ENCODE measurements around the gene ABLIM3.
"Not testable (repeated sequence)": the region's sequence is repeated elsewhere in the genome, so short reads cannot be mapped to it uniquely, and the experiment has no call there.

Gene ABLIM3

DNA sequence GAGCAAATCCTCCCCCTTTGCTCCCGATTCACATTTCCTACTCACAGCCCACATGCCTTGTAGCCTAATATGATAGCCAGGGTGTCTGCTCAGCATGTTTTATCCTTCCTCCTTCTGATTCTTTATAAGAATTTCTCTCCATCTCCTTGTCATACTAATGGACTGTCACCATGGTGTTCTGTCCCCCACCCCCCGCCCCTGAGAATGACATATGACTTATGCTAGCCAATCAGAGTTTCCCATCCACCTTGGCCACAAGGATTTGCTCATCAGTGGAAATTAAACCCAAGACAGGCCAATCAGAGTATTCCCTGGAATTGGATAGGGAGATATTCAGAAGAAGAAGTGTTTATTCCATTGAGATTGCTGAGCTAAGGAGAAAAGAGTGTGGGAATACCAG, 16.0 kb downstream of the ABLIM3 start:
- DNase-seq (ENCODE audit: low read depth), result no peak

DNA sequence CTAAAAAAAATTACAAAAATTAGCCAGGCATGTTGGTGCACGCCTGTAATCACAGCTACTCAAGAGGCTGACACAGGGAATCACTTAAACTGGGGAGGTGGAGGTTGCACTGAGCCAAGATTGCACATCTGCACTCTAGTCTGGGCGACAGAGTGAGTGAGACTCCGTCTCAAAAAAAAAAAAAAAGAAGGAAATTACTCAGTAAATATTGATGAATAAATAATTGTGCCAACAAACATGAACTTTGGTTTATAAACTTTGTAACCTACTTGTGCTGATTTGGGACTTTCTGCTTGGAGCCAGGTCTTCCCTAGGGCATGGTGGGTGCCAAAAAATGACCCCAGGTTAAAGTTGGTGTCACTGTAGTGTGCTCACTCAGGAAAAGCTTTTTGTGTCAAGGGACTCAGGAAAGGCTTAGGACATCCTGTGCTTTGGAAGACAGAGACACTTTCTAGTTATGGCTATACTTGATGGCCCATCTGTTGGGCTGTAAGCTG, 19.0 kb downstream of the ABLIM3 start:
- DNase-seq (ENCODE audit: low read depth), result no peak

DNA sequence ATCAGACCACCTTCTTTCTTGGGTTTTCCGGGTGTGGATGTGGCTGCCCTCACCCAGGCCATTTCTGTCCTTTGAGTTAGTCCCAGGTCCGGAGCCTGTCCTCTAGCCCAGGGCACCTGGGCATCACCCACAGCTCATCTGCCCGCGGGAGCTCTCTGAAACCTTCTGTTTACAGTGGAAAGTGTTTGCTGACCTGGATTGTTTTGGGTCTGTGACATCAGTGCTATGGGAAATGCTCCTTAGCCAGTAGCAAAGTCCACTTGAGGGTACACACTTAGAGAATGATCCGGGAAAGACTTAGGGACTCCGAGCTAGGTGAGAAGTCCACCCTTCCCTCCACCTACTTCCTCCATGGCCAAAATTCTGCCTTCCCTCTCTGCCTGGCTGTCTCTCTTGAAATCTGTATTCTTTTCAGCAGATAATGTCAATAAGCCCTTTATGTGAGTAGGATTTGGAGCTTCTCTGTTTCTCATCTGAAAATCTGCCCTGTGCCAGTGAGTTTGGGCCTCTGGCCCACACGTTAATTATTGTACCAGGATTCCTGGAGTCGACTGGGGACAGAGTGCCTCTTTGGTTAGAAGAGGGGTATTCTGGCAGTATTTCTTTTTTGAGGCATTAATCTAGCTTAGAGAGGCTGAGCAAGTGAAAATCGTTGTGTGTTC, 19.9 kb downstream of the ABLIM3 start:
- DNase-seq (ENCODE audit: low read depth), result no peak

DNA sequence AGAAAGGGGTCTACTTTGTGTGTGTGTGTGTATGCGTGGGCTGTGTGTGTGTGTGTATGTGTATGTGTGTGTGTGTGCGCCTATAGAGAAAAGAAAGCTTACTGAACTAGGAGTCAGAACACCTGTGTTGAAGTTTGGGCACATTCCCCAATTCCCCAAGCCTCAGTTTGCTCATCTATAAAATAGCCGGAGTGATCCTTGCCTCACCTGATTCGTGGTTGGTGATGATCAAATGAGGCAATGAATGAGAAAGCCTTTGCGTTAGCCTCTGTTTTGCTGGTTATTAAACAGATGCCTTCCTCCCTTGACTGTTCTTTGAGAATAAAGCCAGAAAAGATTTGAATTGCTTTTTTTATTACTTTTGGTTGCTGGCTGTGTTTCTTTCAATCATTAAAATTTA, 20.6 kb downstream of the ABLIM3 start:
- no peak for DNase-seq (ENCODE audit: low read depth)

DNA sequence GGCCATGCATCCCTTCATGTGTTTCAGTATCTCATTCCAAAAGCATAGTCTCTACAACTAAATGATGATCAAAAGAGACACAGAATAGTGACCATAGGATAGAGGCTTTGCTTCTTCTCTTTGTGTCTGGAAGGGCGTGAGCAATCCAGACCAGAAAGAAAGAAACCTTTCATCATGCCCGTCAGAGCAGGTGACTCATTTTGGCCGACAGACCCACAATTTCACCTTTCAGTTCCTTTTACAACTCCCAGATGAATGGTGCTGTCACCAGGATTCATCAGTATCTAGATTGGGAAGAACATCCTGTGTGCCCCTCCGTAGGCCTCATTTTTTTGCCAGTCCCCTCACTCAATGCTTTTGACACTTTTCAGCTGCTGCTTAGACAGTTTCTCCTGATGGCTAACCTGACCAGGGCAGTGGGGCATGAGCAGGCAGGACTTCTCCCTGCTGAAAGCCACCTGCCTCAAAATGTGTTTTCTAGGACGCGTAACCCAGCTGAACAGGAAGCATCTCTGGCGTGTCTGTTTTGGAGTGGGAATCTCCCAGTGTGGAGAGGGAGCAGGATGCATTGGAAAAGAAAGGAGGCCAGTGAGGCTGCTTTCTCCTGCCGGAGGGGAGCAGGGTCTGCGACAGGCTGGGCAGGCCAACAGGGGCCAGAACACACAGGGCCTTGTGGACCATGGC, 21.2 kb downstream of the ABLIM3 start:
- no peak for DNase-seq (ENCODE audit: low read depth)

DNA sequence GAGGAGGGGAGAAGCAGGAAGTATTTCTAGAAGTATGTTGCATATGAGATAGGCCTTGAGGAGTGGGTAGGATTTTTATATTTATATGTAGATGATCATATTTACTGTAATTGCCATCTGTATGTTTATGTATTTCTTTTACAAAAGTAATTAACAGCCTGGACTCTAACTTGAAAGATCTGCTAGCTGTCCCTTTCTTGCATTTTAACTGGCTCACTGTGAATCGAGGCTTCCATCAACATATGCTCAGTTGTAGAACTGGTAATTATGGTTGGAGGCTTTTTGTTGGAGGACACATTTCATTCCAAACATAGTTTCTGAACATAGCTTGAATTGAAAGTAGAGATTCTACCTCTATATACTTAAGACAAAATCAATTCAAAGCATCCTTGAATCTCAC, 23.4 kb downstream of the ABLIM3 start:
- DNase-seq (ENCODE audit: low read depth), result no peak

DNA sequence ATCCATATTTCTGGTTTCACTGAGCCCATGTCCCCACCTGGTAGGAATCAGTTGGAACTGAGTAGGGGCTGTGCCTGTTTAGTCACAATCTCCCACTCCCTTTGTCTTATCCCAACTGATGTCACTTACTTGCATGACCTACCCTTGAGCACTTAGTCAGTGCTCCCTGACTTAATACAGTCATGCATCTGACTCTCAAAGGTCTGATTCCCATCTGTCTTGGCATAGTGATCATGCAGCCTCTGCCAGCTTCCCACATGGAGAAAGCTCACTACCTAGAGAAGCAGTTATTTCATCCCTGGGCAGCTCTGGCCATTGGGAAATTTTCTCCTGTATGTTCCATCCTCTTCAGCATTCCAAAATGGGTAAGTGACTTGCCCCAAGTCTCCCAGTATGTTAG, 24.8 kb downstream of the ABLIM3 start:
- no peak for DNase-seq (ENCODE audit: low read depth)

DNA sequence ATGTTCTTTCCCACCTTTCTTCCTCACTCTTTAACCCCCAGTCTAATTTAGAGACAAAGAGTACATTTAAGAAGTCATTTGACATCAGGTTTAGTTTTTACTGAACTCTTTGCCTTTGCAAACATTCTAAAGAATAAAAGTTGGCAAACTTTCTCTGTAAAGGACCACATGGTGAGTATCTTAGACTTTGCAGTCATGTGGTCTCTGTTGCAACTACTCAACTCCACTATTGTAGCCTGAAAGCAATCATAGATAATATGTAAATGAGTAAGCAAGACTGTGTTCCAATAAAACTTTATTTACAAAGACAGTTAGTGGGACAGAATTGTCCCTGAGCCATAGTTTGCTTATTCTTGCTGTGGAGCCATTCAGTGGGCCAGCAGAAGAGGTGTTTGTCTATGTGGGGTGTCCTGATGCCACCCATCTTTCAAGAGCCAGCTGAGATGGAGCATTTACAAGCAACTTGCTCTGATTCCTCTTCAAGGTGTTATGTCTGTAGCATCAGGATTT, 25.4 kb downstream of the ABLIM3 start:
- no peak for DNase-seq (ENCODE audit: low read depth)

DNA sequence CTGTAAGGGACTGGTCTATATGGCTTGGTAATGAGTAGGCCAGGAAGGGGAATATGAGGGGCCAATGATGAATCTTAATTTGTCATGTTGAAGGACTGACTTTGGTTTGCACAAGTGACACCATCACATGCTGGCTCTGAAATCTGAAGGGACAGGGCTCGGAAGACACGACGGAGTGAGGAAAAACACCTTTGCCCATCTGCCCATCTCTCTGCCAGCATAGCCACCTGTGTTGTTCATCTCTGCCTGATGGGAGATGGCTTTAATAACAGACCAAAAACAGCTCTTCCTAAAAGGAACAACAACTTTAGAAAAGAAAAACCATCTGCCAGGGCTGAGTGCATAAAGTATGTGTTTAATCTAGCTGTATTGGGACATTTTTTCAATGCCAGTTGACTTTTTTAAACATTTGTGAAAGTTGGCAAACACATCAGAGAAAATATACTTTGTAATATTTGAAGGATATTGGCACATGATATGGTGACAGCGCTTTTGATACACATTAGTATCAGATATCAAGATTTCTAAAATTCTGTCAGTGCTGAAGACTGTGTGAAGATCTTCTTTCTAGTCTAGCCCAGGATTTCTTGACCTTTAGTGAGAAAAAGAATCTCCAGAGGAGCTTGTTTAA, 27.1 kb downstream of the ABLIM3 start:
- DNase-seq (ENCODE audit: low read depth), result no peak

DNA sequence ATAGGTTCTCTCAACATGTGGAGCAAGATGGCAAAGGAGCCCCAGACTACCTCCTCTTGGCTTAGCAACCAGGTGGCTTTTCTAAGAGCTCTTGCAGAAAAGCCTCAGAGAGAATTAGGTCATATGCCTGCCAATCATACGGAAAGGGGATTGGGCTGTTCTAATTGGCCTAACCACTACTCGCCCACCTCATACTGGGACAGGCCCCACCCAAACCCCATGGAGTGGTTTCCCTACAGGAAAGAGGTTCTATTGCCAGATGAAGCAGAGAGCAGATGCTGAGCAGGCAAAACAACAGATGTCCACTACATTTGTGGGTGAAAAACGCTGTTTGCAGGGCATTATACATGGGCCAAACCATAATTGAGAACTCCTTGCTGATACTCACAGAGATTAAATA, 29.0 kb downstream of the ABLIM3 start:
- DNase-seq (ENCODE audit: low read depth), result no peak

DNA sequence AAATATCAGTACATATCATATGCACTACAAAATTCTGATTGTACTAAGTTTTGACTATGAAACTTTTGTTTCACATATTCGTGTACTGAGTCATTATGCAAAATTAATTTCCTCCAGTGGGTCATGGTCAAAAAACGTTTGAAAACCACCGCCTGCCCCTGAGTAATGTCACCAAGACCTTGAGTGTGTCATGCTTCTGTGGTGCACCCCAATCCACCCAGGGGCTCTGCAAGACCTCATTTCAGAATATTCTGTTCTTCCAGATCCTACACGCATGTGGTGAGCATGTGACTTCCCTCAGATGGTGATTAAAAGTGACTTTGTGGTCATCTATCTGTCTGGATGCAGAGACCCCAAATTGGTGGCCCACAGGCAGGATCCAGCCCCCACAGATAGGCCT, 31.0 kb downstream of the ABLIM3 start:
- no peak for DNase-seq (ENCODE audit: low read depth)

DNA sequence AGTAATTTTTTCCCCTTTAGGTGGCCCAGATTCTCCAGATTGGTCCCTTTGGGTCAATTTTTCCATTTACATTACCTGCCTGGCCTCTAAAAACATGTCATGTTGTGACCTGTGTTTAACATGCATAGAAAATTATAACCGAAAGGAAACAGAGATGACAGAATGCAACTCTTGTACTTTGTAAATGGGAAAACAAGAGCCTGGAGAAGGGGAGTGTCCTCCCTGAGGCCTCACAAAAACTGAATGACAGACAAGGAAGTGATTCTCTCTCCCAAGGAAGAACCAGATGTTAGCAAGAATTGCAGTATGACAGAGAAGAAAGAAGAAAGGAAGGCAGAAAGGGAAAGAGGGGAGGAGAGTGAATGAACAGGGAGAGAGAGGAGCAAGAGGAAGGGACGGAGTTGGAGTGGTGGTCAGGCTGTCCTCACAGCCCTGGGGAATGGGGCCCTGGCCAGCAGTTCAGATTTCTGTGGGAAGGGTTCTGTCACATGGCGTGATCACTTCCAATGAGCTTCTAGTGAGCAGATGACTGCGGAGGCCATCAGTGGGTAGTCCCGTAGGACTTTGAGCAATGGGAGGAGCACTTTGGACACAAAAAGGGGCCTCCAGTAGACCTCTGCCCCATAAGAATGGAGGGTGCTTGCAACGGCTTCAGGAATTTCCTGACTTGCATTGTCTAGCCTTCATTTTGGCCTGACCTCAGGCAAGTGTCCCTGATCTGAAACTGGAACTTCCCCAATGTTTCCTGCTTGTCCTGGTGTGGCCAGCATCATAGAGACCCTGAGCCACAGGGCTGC, 31.6 kb downstream of the ABLIM3 start:
- DNase-seq (ENCODE audit: low read depth), result no peak

DNA sequence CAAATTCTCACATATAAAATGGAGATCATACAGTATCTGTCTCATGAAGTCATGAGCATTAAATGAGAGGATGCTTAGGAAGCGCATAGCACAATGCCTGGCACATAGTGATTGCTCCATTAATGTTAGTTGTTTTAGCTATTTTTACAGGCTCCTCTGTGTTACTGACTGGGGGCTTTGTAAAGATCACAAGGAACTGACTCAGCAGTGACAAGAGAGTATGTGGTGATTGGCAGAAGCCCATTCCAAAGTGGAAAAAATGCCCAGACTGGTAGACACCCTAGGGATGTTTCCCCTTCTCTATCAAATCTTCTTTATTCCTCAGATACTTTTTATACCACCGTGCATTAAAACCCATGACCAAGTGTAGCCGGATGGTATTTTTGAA, 33.5 kb downstream of the ABLIM3 start:
- no peak for DNase-seq (ENCODE audit: low read depth)

DNA sequence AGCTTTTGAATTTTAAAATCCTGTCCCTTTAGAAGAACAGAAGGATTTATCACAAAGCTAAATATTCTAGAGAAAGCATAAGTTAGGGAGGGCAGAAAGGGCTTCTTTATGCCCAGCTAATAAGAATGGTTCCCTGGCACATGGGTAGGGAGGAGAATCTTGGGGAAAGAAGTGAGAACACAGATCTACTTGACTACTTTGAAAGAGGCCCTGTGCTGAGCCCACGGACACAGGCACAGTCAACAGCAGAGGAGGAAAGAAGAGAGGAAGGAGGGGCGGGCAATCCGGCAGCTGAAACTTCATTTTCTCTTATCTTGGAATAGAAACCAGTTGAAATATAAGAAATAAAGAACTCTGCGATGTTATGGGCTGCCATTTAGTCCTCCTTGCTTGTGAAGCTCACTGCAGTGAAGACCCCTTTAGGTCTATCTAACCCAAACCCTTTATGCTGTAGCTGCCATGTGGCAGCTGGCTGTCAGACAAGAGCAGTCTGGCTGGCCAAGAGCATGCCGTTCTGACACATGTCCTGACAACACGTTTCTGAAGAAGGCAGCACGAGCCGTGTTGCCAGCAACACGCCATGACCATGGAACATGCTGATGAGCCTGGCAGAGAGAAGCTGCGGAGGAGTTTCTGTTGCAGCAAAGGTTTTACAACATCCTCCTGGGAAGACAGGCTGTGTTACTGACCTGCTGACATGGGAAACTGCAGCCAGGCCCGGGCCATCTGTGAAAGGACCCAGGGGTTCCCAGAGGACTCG, 34.2 kb downstream of the ABLIM3 start:
- DNase-seq (ENCODE audit: low read depth), result no peak

DNA sequence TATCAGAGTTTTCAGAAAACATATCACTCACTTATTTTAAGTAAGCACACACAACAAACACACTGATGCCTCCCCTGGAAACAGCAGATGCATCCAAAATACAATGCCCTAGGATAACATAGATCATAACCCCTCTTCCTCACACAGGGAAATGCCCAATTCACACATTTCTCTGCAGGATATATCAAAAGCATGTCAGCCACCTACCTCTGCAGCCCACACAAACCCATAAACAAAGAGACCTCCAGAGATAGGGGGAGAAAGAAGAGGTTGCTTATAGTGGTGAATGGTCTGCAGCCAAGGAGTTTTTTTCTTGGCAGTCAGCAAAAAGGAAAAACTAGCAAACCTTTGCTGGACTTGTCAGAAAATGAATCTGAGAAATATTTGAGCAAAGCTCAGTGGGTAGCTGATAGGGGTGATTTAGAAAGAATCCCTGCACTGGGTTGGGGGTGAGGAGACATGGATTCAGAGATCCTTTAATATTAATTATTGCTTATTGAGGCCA, 36.1 kb downstream of the ABLIM3 start:
- no peak for DNase-seq (ENCODE audit: low read depth)

DNA sequence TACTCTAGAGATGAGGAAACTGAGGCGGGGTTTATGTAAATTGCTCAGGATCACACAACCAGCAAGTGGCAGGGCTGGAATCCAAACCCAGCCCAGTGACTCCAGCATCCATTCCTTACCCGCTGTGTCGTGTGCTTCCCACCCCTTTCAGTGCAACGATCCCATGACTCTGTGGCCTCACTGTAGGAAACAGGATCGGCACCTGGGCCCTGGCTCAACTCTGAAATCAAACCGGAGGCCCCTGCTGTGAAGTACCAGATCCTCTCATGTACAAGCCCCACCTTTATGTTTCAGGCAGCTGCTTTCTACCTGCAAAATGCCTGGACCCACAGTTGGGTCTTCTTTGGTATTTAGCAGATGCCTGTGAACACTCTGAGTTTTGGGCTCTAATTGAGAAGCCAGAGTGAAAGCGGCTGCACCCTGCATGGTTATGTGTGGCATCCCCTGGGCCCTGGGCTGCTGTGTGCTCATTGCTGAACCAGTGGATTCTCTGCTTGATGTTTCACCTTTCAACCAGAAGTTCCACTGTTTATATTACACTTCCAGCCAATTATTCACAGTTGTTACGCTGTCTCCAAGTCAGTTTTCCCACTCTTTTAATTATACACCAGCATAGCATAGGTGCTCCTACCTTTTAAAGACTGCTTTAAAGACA, 36.7 kb downstream of the ABLIM3 start:
- DNase-seq (ENCODE audit: low read depth), result no peak

DNA sequence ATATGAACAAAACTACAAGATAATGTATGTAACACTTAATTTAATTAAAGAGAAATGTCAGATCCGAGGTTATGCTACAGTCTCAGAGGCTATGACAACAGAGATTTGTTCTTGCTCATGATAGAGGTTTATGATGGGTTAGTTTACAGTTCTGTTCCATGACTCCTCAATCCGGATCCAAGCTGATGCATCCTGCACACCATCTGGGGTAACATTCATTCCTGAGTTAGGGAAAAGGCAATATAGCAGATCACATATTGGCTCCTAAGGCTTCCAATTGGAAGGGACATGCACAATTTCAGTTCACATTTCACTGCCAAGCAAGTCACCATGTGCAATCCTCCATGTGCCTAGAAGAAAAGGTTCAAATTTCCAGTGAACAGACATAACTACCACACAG, 40.4 kb downstream of the ABLIM3 start:
- no peak for DNase-seq (ENCODE audit: low read depth)

DNA sequence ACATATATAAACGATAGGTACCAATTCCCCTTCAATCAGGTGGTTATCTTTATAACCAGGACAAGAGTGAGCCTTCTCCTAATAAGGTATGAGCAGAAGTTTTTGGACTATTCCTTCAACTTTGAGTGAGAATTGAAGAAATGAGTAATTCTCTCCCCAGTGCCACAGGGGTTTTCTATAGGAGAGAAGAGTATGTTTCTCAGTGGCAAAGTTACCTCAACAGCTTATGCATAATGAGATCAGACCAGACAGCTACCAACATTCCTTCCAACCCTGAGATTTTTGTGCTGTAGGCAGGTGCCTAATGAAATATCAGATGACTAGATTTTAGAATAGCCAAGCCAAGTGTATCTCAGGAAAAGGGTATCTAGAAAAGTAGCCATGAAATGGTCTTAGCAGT, 40.9 kb downstream of the ABLIM3 start:
- DNase-seq (ENCODE audit: low read depth), result no peak

DNA sequence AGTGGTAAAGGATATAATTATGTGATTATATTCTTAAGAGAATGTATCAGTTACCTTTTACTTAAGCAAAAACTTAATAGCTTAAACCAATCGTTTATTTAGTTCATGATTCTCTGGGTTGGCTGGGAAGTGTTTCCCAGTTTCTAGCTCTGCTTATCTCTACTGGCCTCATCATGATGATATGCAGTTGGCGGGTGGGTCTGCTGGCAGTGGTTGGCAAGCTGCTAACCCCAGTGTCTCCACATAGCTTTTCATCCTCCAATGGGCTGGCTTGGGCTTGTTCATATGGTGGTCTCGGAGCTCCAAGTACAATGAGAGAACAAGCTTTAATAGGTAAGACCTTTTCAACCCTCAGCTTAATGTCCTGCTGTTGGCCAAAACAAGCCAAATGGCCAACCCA, 43.8 kb downstream of the ABLIM3 start:
- no peak for DNase-seq (ENCODE audit: low read depth)

DNA sequence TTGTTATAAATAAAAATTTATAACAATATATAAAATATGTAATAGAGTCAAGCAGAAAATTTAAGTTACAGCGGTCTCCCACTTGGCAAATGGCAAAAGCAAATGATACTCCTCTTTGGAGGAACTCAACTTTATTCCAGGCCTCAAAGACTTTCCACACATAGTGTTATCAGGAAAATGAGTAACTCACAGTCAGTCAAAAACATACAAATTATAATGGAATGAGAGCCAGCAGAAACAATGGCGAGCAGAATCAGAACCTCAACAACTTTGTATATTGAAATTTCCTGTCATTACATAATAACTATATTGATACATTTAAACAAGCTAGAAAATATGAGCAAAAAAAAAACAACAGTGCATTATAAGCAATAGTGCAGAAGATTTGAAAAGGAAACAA, 45.2 kb downstream of the ABLIM3 start:
- no peak for DNase-seq (ENCODE audit: low read depth)

DNA sequence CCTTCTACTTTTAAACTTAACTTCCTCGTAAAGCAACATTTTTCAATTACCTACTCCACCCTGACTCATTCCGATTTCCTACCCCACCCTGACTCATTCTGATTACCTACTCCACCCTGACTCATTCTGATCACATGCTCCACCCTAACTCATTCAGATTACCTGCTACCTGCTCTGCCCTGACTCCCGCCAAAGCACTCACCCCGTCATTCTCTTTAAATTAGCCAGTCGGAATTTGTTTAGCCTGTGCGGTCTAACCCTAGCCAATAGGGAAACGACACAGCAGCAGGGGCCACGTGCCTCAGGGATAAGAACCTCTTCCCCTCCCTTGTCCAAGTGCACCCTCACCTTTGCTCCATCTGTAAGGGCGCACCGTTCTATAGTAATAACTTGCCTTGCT, 46.3 kb downstream of the ABLIM3 start:
- DNase-seq (ENCODE audit: low read depth), result not testable (repeated sequence)
